Fibroblast of mammary gland (primary cell): ENCODE measurements around the gene FAM234B.

Experiments
- DNase-seq: peaks from one replicate; pipeline ENCODE4 v3.0.0-alpha.2; 2010; ENCODE audit warnings: low read depth
- H3K4me3 ChIP-seq: 2 replicates; pipeline ENCODE4 v1.5.1; 2011; ENCODE audit warnings: low read depth, mild to moderate bottlenecking, low read length, moderate library complexity; ENCODE audit not compliant: control insufficient read depth
- CTCF ChIP-seq: conservative IDR thresholded peaks from 2 replicates; pipeline ENCODE4 v1.5.1; 2011; ENCODE audit warnings: low read depth, low read length, inconsistent platforms; ENCODE audit not compliant: control insufficient read depth, insufficient read depth

FAM234B gene

GRCh38 chr12:13022851-13023271, 21.3 kb upstream of the FAM234B start:
- no peak overlapping the region for H3K4me3 ChIP-seq
- no peak for TF ChIP-seq CTCF
- DNase-seq: peak; percentile 77

GRCh38 chr12:13023811-13024530, 20.2 kb upstream of the FAM234B start:
- DNase-seq: peak; percentile 88
- H3K4me3 ChIP-seq: no peak overlapping the region
- TF ChIP-seq CTCF: peak; percentile 81

- TF ChIP-seq CTCF: no peak
- no peak overlapping the region for H3K4me3 ChIP-seq
- DNase-seq: peak; percentile 56
Observed at GRCh38 chr12:13024531-13024916, 19.7 kb upstream of the FAM234B start.

- no peak for DNase-seq
- H3K4me3 ChIP-seq: no peak overlapping the region
- TF ChIP-seq CTCF: no peak
Observed at GRCh38 chr12:13026286-13026685, 17.9 kb upstream of the FAM234B start.

GRCh38 chr12:13027032-13027431, 17.1 kb upstream of the FAM234B start:
- H3K4me3 ChIP-seq: no peak overlapping the region
- TF ChIP-seq CTCF: no peak
- DNase-seq: no peak

- H3K4me3 ChIP-seq: no peak overlapping the region
- DNase-seq: no peak
- no peak for TF ChIP-seq CTCF
Observed at GRCh38 chr12:13027508-13027907, 16.7 kb upstream of the FAM234B start.
